T-cell (primary cell): ENCODE measurements around the gene DNAJC11. TPM values are rescaled to one million over a fixed set of nuclear protein-coding genes. Genes with fewer than 3 reads are reported as not detected.

Source experiments
- ATAC-seq, 4 experiments: fragments of 200-7000 bp in 3 of 4; fragments of 150-1000 bp in 1 of 4; cut with Tn5 transposase; replicated peaks in 1 of 4; 1 replicate in 3 of 4; 2 replicates in 1 of 4; pipeline ENCODE4 v1.10.0; 2021; ENCODE audit warnings: moderate library complexity in 3 of 4, mild to moderate bottlenecking in 2 of 4, moderate number of reproducible peaks in 1 of 4
- CTCF ChIA-PET, 2 donors: fragments of 300-600 bp; sonication (Branson Sonifier 250); formaldehyde crosslinking; loops; one replicate each; lab custom pipeline; 2022; ENCODE audit warnings: antibody characterized with exemption in 2 of 2; lab: Charles Lee
- POLR2A ChIA-PET, 2 donors: fragments of 300-600 bp; sonication (Branson Sonifier 250); formaldehyde crosslinking; loops; one replicate each; lab custom pipeline; 2022; ENCODE audit warnings: antibody characterized with exemption in 2 of 2; lab: Charles Lee
- DNase-seq, 35 experiments: peaks; one replicate each; pipeline versions ENCODE4 v3.0.0 to v3.0.0-alpha.2; 2013 to 2023
- H3K27ac ChIP-seq: one replicate; pipeline ENCODE4 v1.5.1; 2013; ENCODE audit warnings: low read length
- H3K27me3 ChIP-seq, 2 experiments: replicated peaks in 1 of 2; 1 replicate in 1 of 2; 2 replicates in 1 of 2; pipeline versions ENCODE4 v1.6.1 to v1.7.0; 2013; ENCODE audit warnings: low read length in 1 of 2, mixed read lengths in 1 of 2; ENCODE audit not compliant: control insufficient read depth in 2 of 2, insufficient read depth in 2 of 2; ENCODE audit errors: extremely low read depth in 1 of 2
- H3K36me3 ChIP-seq, 2 donors: 1 replicate in 1 of 2; 2 replicates in 1 of 2; pipeline versions ENCODE4 v1.6.1 to v1.7.0; 2013; ENCODE audit warnings: low read length in 1 of 2; ENCODE audit not compliant: control insufficient read depth in 2 of 2, insufficient read depth in 1 of 2; ENCODE audit errors: extremely low read depth in 1 of 2
- H3K4me1 ChIP-seq, 2 experiments: 1 replicate in 1 of 2; 2 replicates in 1 of 2; pipeline versions ENCODE4 v1.6.1 to v1.7.0; 2013; ENCODE audit warnings: low read length in 2 of 2, mixed read lengths in 1 of 2; ENCODE audit not compliant: insufficient read depth in 2 of 2, control insufficient read depth in 1 of 2; ENCODE audit errors: extremely low read depth in 1 of 2
- H3K4me3 ChIP-seq, 2 donors: 1 replicate in 1 of 2; 2 replicates in 1 of 2; pipeline versions ENCODE4 v1.5.1 to v1.7.0; 2013; ENCODE audit warnings: mild to moderate bottlenecking in 2 of 2, low read length in 1 of 2, moderate library complexity in 1 of 2; ENCODE audit not compliant: control insufficient read depth in 1 of 2; ENCODE audit errors: extremely low read depth in 1 of 2
- H3K9me3 ChIP-seq: 2 replicates; pipeline ENCODE4 v1.7.0; 2013
- H3K27ac Mint-ChIP-seq, 2 donors: one replicate each; pipeline ENCODE4 v1.8.0; 2020 to 2021; ENCODE audit warnings: mild to moderate bottlenecking in 2 of 2, mixed read lengths in 2 of 2
- H3K27me3 Mint-ChIP-seq, 2 donors: one replicate each; pipeline ENCODE4 v1.8.0; 2021 to 2022; ENCODE audit warnings: mixed read lengths in 2 of 2
- H3K36me3 Mint-ChIP-seq: one replicate; pipeline ENCODE4 v1.8.0; 2021; ENCODE audit warnings: mixed read lengths
- H3K4me1 Mint-ChIP-seq, 3 donors: one replicate each; pipeline ENCODE4 v1.8.0; 2020 to 2022; ENCODE audit warnings: mixed read lengths in 3 of 3, mild to moderate bottlenecking in 1 of 3
- H3K4me3 Mint-ChIP-seq, 3 donors: one replicate each; pipeline ENCODE4 v1.8.0; 2020 to 2022; ENCODE audit warnings: mild to moderate bottlenecking in 3 of 3, mixed read lengths in 3 of 3, moderate library complexity in 3 of 3
- H3K9me3 Mint-ChIP-seq, 3 donors: one replicate each; pipeline ENCODE4 v1.8.0; 2020 to 2022; ENCODE audit warnings: mixed read lengths in 3 of 3
- WGBS: methylation state at CpG from one replicate; pipeline ENCODE4 v1.1.5; 2013; ENCODE audit warnings: missing lambda C conversion rate; ENCODE audit not compliant: insufficient coverage; 5-methylcytosine and 5-hydroxymethylcytosine counted together
- total RNA-seq, 35 experiments: library from RNA in 6 of 35; stranded (reverse) in 6 of 35; fragments of 120-200 nt in 1 of 35; gene quantifications; one replicate each; pipeline versions ENCODE4 v1.2.1 to v1.2.4 and lab custom pipeline; 2013 to 2026

DNAJC11 gene
- total RNA-seq, 5 donors from 2014 or later (not counting 1 experiment from before 2014, with no cell fraction given): 38.5 to 45.2 (median 42.1) TPM

GRCh38 chr1:6619045-6619444 is 82.6 kb downstream of the DNAJC11 start:
- Mint-ChIP-seq H3K4me3 (no peak overlapping the region), H3K27me3 (no peaks in the 10 kb centered on the region), H3K4me1 (peaks cover 10 to 13% (median 13%) of the 10 kb centered on the region in 3 donors), H3K27ac (no peak overlapping the region), H3K36me3 (peaks cover 9% of the 10 kb centered on the region), H3K9me3 (no peaks in the 10 kb centered on the region)
- ChIA-PET POLR2A (no interaction called here), CTCF (no interaction called here)
- Histone ChIP-seq H3K4me3 (no peak overlapping the region), H3K36me3 (peaks cover 14 to 21% of the 10 kb centered on the region in 2 donors), H3K27ac (no peak overlapping the region), H3K4me1 (peaks cover 0 to 8% of the 10 kb centered on the region in 2 experiments), H3K9me3 (no peaks in the 10 kb centered on the region), H3K27me3 (no peaks in the 10 kb centered on the region)
- 100% methylated on average over 3 of the region's 4 CpGs for WGBS
- ATAC-seq (no peak), DNase-seq (no peak)

DNA sequence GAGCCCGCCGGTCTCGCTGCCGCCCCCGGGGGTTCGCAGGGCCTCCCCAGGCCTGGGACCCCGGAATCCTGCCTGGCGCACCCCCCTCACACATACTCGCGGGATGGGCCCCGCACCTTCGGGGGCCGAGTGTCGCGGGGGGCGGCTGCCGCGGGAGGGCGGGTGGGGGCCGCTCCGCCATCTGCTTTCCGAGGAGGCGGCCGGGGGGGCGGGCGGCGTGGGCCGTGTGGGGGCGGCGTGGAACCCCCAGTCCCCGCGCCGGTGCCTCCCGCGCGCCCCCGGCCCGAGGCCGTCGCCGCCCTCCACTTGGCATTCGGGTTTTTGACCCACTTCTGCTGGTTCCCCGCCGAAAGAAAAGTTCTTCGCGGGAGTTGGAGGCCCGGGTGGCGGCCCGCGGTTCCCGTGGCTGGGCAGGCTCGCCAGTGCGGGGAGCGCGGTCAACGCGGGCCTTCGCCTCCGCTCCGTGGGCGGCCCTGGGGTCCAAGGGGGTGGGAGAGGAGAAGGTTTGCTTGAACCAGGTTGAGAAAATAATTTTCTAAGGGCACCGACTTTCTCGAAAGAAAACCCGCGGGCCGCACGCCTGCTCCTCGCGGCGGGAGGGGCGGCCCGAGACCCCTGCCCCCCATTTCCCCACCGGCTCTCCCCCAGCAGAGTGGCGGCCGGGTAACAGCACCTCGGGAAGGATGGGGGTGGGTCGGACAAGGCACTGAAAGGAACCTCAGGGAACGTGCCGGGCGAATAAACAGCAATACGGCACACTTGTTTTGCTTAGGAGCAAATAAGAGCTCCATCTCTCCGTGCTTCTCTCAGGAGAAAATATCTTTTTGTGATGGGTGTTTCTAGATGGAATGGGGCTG is 86.5 kb downstream of the DNAJC11 start:
- peak overlapping the region; percentile 1 for H3K27ac ChIP-seq

GRCh38 chr1:6614019-6614928 is 87.3 kb downstream of the DNAJC11 start:
- peak in 1 of 4 experiments; percentile 6 for ATAC-seq
- Histone ChIP-seq H3K27me3 (no peaks in the 10 kb centered on the region), H3K36me3 (no peaks in the 10 kb centered on the region), H3K4me3 (peak overlapping the region; percentile 52 to 53), H3K4me1 (peaks cover 0 to 16% of the 10 kb centered on the region in 2 experiments), H3K9me3 (no peaks in the 10 kb centered on the region), H3K27ac (no peak overlapping the region)
- Mint-ChIP-seq H3K27ac (no peak overlapping the region), H3K36me3 (no peaks in the 10 kb centered on the region), H3K27me3 (no peaks in the 10 kb centered on the region), H3K9me3 (no peaks in the 10 kb centered on the region), H3K4me1 (peaks cover 22 to 26% (median 22%) of the 10 kb centered on the region in 3 donors), H3K4me3 (peak overlapping the region; percentile 67 to 90 (median 82))
- POLR2A ChIA-PET: no interaction called here
- peak in 22 of 35 experiments; percentile 11 to 59 (median 36) for DNase-seq
- under 1% methylated on average over 66 of the region's 117 CpGs for WGBS
- CTCF ChIA-PET: interaction anchor here in 1 of 2 donors (0.8 kb wide), 1 partner anchor 15 kb away, joined by 4 read pairs; no protein-coding TSS in a partner anchor

More for the DNA sequence above, 86.5 kb downstream of the DNAJC11 start:
- DNase-seq: peak in 5 of 35 experiments; percentile 3 to 20 (median 8)
- WGBS: 7% methylated on average over 59 of the region's 82 CpGs
- H3K36me3 Mint-ChIP-seq: peaks cover 2% of the 10 kb centered on the region
- no peaks in the 10 kb centered on the region for H3K9me3 Mint-ChIP-seq
- Histone ChIP-seq H3K4me1 (peaks cover 0 to 16% of the 10 kb centered on the region in 2 experiments), H3K9me3 (no peaks in the 10 kb centered on the region), H3K36me3 (peaks cover 0 to 6% of the 10 kb centered on the region in 2 donors), H3K4me3 (peak overlapping the region; percentile 49 to 52), H3K27me3 (no peaks in the 10 kb centered on the region)
- no peak for ATAC-seq
- peak overlapping the region; percentile 75 to 84 (median 77) for H3K4me3 Mint-ChIP-seq
- ChIA-PET CTCF (interaction anchor here in 1 of 2 donors (0.6 to 1.4 kb wide), 2 partner anchors 10 to 43 kb away, joined by 3 read pairs; no protein-coding TSS in a partner anchor), POLR2A (no interaction called here)
- peaks cover 22 to 24% (median 22%) of the 10 kb centered on the region in 3 donors for H3K4me1 Mint-ChIP-seq
- H3K27me3 Mint-ChIP-seq: no peaks in the 10 kb centered on the region
- H3K27ac Mint-ChIP-seq: peak overlapping the region; percentile 84 to 87

- Histone ChIP-seq H3K36me3 (no peaks in the 10 kb centered on the region), H3K4me3 (peak within 1 kb of the TSS; percentile 68 to 88), H3K9me3 (no peaks in the 10 kb centered on the region), H3K27me3 (no peaks in the 10 kb centered on the region), H3K27ac (no peak within 1 kb of the TSS), H3K4me1 (peaks cover 0 to 16% of the 10 kb centered on the region in 2 experiments)
- under 1% methylated on average over 77 of the region's 84 CpGs for WGBS
- H3K27ac Mint-ChIP-seq: peak within 1 kb of the TSS; percentile 81 to 86
- DNase-seq: peak; percentile 95 to 100 (median 98)
- H3K4me1 Mint-ChIP-seq: peaks cover 22 to 26% (median 22%) of the 10 kb centered on the region in 3 donors
- H3K9me3 Mint-ChIP-seq: no peaks in the 10 kb centered on the region
- H3K27me3 Mint-ChIP-seq: no peaks in the 10 kb centered on the region
- ATAC-seq: peak; percentile 94 to 96 (median 96)
- ChIA-PET POLR2A (no interaction called here), CTCF (interaction anchor here in 1 of 2 donors (0.8 kb wide), 1 partner anchor 14 kb away, joined by 4 read pairs; no protein-coding TSS in a partner anchor)
- H3K36me3 Mint-ChIP-seq: no peaks in the 10 kb centered on the region
- H3K4me3 Mint-ChIP-seq: peak within 1 kb of the TSS; percentile 87 to 90 (median 89)
Measured at GRCh38 chr1:6613361-6614018, 88.1 kb downstream of the DNAJC11 start, which contains the start of gene PHF13. Gene PHF13 (plus strand): TSS chr1:6613731. CDS start chr1:6614067, 336 bp downstream.

GRCh38 chr1:6612641-6613360 is 88.8 kb downstream of the DNAJC11 start:
- H3K4me3 Mint-ChIP-seq: peak overlapping the region; percentile 87 to 90 (median 89)
- no peak overlapping the region for H3K27ac ChIP-seq
- WGBS: under 1% methylated on average over 64 of the region's 67 CpGs
- peaks cover 0 to 16% of the 10 kb centered on the region in 2 experiments for H3K4me1 ChIP-seq
- no peaks in the 10 kb centered on the region for H3K9me3 ChIP-seq
- CTCF ChIA-PET: interaction anchor here (0.7 to 1.1 kb wide), 2 partner anchors 11 to 136 kb away, joined by 3 read pairs; no protein-coding TSS in a partner anchor
- no peaks in the 10 kb centered on the region for H3K36me3 Mint-ChIP-seq
- peak overlapping the region; percentile 69 to 86 for H3K27ac Mint-ChIP-seq
- no peaks in the 10 kb centered on the region for H3K9me3 Mint-ChIP-seq
- DNase-seq (peak in 2 of 35 experiments; percentile 28 to 30), ATAC-seq (peak; percentile 42 to 55 (median 46))
- POLR2A ChIA-PET: interaction anchor here in 1 of 2 donors (0.5 to 0.9 kb wide), 2 partner anchors 9 to 17 kb away, joined by 3 to 4 read pairs; no protein-coding TSS in a partner anchor
- peak overlapping the region; percentile 68 to 88 for H3K4me3 ChIP-seq
- H3K27me3 Mint-ChIP-seq: no peaks in the 10 kb centered on the region
- no peaks in the 10 kb centered on the region for H3K36me3 ChIP-seq
- peaks cover 22 to 26% (median 22%) of the 10 kb centered on the region in 3 donors for H3K4me1 Mint-ChIP-seq
- no peaks in the 10 kb centered on the region for H3K27me3 ChIP-seq
